Loucy (cell line): ENCODE results near the gene TRABD2B.

Source experiments
- EZH2phosphoT487 ChIP-seq: fragments of 200-600 bp; IDR thresholded peaks from 2 replicates; pipeline ENCODE4 v1.6.1; 2018; ENCODE audit warnings: antibody characterized with exemption, mild to moderate bottlenecking, moderate library complexity, borderline replicate concordance
- TF ChIP-seq, protein P1 (sequence below): fragments of 200-600 bp; sonication (generic); conservative IDR thresholded peaks from 2 replicates; pipeline ENCODE4 v1.5.1; 2014; ENCODE audit warnings: mild to moderate bottlenecking, antibody characterized with exemption, low read length

DNA sequence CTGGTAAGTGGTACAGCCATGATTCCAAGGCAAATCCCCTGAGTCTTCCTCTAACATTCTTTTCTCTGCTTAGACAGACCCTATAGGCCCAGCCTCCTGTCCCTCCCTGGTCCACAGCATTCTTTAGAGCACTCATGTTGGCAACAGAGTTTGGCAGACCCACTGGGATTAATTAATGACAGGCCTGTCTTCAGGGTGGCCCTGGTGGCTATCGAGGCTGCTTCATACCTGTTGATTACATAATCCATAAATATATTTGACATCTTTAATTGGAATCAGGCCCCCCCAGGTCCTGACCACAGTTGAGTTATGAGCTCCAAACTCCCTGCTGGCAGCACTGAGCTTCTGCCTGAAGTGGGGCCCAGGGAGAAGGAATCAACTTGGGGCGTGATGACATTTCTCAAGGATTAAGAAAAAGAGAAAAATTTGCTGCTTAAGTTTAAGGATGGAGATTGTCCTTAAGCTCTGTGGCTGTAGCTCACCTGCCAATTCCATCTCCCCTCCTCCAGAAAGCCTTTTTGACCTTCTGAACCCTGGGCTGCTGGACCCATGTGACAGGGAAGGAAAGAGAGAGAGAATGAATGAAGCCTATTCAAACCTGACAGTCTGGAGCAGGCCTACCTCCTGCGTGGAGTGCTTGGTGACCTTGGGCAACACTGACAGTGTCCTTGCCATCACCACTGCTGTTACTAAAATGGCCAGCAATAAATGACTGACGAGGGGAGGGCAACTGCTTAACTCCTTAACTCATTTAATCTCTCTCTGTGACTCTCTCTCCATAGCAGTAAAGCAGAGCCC lies 156.6 kb downstream of the TRABD2B start:
- TF ChIP-seq, protein P1, sequence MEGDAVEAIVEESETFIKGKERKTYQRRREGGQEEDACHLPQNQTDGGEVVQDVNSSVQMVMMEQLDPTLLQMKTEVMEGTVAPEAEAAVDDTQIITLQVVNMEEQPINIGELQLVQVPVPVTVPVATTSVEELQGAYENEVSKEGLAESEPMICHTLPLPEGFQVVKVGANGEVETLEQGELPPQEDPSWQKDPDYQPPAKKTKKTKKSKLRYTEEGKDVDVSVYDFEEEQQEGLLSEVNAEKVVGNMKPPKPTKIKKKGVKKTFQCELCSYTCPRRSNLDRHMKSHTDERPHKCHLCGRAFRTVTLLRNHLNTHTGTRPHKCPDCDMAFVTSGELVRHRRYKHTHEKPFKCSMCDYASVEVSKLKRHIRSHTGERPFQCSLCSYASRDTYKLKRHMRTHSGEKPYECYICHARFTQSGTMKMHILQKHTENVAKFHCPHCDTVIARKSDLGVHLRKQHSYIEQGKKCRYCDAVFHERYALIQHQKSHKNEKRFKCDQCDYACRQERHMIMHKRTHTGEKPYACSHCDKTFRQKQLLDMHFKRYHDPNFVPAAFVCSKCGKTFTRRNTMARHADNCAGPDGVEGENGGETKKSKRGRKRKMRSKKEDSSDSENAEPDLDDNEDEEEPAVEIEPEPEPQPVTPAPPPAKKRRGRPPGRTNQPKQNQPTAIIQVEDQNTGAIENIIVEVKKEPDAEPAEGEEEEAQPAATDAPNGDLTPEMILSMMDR = no peak
- TF ChIP-seq EZH2phosphoT487 = no peak
